AG20443 (cell line): ENCODE measurements around the gene SWT1.

Source experiments
- DNase-seq: peaks from one replicate; pipeline ENCODE4 v3.0.0; 2012; ENCODE audit warnings: low spot score, mixed read lengths

Gene SWT1

GRCh38 chr1:185156854-185157598, at the start of gene SWT1, which contains the start of gene TRMT1L:
Gene SWT1 (plus strand): TSS chr1:185157167. CDS start chr1:185160842, 3,675 bp downstream.
Gene TRMT1L (minus strand): TSS chr1:185156953. CDS start chr1:185156712, 241 bp downstream.
- DNase-seq: peak; percentile 96

GRCh38 chr1:185108321-185108720, 48.6 kb upstream of the SWT1 start:
- DNase-seq: no peak

GRCh38 chr1:185110145-185110544, 46.8 kb upstream of the SWT1 start:
- DNase-seq: no peak

GRCh38 chr1:185111873-185112272, 45.1 kb upstream of the SWT1 start:
- DNase-seq: no peak

GRCh38 chr1:185112356-185112755, 44.6 kb upstream of the SWT1 start:
- no peak for DNase-seq

GRCh38 chr1:185129708-185130107, 27.3 kb upstream of the SWT1 start:
- no peak for DNase-seq

GRCh38 chr1:185132534-185132933, 24.4 kb upstream of the SWT1 start:
- DNase-seq: no peak

- DNase-seq: no peak
Observed at GRCh38 chr1:185137896-185138545, 18.9 kb upstream of the SWT1 start.

- no peak for DNase-seq
Observed at GRCh38 chr1:185139246-185139645, 17.7 kb upstream of the SWT1 start.

- peak; percentile 17 for DNase-seq
Observed at GRCh38 chr1:185144233-185144632, 12.7 kb upstream of the SWT1 start.

- no peak for DNase-seq
Observed at GRCh38 chr1:185151215-185151614, 5.8 kb upstream of the SWT1 start.

GRCh38 chr1:185152187-185152767, 4.7 kb upstream of the SWT1 start:
- DNase-seq: peak; percentile 43

- DNase-seq: no peak
Observed at GRCh38 chr1:185154912-185155513, 2.0 kb upstream of the SWT1 start.

- peak; percentile 22 for DNase-seq
Observed at GRCh38 chr1:185155600-185156287, 1.2 kb upstream of the SWT1 start.

GRCh38 chr1:185156288-185156853, 596 bp upstream of the SWT1 start:
- no peak for DNase-seq

- DNase-seq: peak; percentile 9
Observed at GRCh38 chr1:185157599-185158412, 839 bp downstream of the SWT1 start.

- DNase-seq: no peak
Observed at GRCh38 chr1:185158800-185159199, 1.8 kb downstream of the SWT1 start.

GRCh38 chr1:185159966-185160365, 3.0 kb downstream of the SWT1 start:
- DNase-seq: no peak

- no peak for DNase-seq
Observed at GRCh38 chr1:185162491-185162890, 5.5 kb downstream of the SWT1 start.

- no peak for DNase-seq
Observed at GRCh38 chr1:185166106-185166505, 9.1 kb downstream of the SWT1 start.

GRCh38 chr1:185170291-185170848, 13.4 kb downstream of the SWT1 start:
- peak; percentile 67 for DNase-seq
